Measurements from ENCODE around the gene KIF16B. TPM values are rescaled to one million over a fixed set of nuclear protein-coding genes. Genes with fewer than 3 reads are reported as not detected.

The KIF16B gene
- total RNA-seq, 1 experiment from 2014 or later, result 7.6 TPM

GRCh38 chr20:16263582-16263981 lies 309.7 kb downstream of the KIF16B start (continued):
- TF ChIP-seq E2F4 (CRISPR knock-in tag; IDR thresholded peaks at IDR 0.05; ENCODE audit: borderline replicate concordance, low read depth) (no peak), ZNF317 (CRISPR knock-in tag; IDR thresholded peaks at IDR 0.05; ENCODE audit: borderline replicate concordance, low read depth) (no peak)

DNA sequence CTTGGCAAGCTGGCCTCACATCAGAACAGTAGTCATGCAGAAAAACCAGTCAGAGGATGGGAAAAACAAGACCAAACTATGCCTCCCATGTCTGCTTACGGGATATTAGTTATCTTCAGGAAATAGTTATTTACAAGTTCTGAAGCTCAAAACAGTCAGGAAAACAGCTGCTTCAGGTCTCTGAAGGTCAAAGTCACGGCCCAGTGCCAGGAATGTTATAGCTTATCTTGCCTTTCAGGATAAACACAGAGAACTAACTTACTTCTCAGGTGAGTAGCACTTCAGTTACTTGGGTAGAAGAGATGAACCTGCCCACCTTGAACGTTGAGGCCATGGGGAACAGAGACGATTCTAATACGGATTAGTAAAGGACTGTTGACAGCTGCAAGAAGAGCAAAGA lies 310.7 kb downstream of the KIF16B start:
- H3K4me3 Mint-ChIP-seq, result no peak overlapping the region
- no peaks in the 10 kb centered on the region for H3K4me1 Mint-ChIP-seq
- peaks cover 23% of the 10 kb centered on the region for H3K9me3 Mint-ChIP-seq
- ATAC-seq, result no peak
- TF ChIP-seq, protein P1, sequence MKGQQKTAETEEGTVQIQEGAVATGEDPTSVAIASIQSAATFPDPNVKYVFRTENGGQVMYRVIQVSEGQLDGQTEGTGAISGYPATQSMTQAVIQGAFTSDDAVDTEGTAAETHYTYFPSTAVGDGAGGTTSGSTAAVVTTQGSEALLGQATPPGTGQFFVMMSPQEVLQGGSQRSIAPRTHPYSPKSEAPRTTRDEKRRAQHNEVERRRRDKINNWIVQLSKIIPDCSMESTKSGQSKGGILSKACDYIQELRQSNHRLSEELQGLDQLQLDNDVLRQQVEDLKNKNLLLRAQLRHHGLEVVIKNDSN (CRISPR knock-in tag; IDR thresholded peaks at IDR 0.05), result no peak
- TF ChIP-seq TEAD1 (CRISPR knock-in tag; IDR thresholded peaks at IDR 0.05) (no peak), ATF6 (CRISPR knock-in tag; IDR thresholded peaks at IDR 0.05) (no peak), SP1 (CRISPR knock-in tag; conservative IDR thresholded peaks at IDR 0.05) (no peak)
- TF ChIP-seq, protein P2, sequence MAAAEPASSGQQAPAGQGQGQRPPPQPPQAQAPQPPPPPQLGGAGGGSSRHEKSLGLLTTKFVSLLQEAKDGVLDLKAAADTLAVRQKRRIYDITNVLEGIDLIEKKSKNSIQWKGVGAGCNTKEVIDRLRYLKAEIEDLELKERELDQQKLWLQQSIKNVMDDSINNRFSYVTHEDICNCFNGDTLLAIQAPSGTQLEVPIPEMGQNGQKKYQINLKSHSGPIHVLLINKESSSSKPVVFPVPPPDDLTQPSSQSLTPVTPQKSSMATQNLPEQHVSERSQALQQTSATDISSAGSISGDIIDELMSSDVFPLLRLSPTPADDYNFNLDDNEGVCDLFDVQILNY (CRISPR knock-in tag; IDR thresholded peaks at IDR 0.05), result no peak
- POLR2A ChIA-PET, result no interaction called here
- peaks cover 3% of the 10 kb centered on the region for H3K27me3 Mint-ChIP-seq (ENCODE audit: low read depth)
- no peak for DNase-seq (ENCODE audit: low spot score)
- H3K36me3 Mint-ChIP-seq, result peaks cover 22% of the 10 kb centered on the region
- CTCF ChIA-PET, result no interaction called here
- no peak overlapping the region for H3K27ac Mint-ChIP-seq

- H3K4me1 Mint-ChIP-seq, result no peaks in the 10 kb centered on the region
- peaks cover 15% of the 10 kb centered on the region for H3K9me3 Mint-ChIP-seq
- no peak overlapping the region for H3K27ac Mint-ChIP-seq
- ATAC-seq (no peak), DNase-seq (ENCODE audit: low spot score) (no peak)
- H3K36me3 Mint-ChIP-seq, result peaks cover 14% of the 10 kb centered on the region
- ChIA-PET POLR2A (no interaction called here), CTCF (no interaction called here)
- H3K27me3 Mint-ChIP-seq (ENCODE audit: low read depth), result no peaks in the 10 kb centered on the region; the same call in none of the 2 replicates
- no peak overlapping the region for H3K4me3 Mint-ChIP-seq
- TF ChIP-seq, protein P3, sequence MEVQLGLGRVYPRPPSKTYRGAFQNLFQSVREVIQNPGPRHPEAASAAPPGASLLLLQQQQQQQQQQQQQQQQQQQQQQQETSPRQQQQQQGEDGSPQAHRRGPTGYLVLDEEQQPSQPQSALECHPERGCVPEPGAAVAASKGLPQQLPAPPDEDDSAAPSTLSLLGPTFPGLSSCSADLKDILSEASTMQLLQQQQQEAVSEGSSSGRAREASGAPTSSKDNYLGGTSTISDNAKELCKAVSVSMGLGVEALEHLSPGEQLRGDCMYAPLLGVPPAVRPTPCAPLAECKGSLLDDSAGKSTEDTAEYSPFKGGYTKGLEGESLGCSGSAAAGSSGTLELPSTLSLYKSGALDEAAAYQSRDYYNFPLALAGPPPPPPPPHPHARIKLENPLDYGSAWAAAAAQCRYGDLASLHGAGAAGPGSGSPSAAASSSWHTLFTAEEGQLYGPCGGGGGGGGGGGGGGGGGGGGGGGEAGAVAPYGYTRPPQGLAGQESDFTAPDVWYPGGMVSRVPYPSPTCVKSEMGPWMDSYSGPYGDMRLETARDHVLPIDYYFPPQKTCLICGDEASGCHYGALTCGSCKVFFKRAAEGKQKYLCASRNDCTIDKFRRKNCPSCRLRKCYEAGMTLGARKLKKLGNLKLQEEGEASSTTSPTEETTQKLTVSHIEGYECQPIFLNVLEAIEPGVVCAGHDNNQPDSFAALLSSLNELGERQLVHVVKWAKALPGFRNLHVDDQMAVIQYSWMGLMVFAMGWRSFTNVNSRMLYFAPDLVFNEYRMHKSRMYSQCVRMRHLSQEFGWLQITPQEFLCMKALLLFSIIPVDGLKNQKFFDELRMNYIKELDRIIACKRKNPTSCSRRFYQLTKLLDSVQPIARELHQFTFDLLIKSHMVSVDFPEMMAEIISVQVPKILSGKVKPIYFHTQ (CRISPR knock-in tag; IDR thresholded peaks at IDR 0.05), result no peak
- no peak for TF ChIP-seq ATF6 (CRISPR knock-in tag; IDR thresholded peaks at IDR 0.05)
- no peak for TF ChIP-seq ZBTB21 (CRISPR knock-in tag; IDR thresholded peaks at IDR 0.05; ENCODE audit: borderline replicate concordance)
- TF ChIP-seq, protein P4, sequence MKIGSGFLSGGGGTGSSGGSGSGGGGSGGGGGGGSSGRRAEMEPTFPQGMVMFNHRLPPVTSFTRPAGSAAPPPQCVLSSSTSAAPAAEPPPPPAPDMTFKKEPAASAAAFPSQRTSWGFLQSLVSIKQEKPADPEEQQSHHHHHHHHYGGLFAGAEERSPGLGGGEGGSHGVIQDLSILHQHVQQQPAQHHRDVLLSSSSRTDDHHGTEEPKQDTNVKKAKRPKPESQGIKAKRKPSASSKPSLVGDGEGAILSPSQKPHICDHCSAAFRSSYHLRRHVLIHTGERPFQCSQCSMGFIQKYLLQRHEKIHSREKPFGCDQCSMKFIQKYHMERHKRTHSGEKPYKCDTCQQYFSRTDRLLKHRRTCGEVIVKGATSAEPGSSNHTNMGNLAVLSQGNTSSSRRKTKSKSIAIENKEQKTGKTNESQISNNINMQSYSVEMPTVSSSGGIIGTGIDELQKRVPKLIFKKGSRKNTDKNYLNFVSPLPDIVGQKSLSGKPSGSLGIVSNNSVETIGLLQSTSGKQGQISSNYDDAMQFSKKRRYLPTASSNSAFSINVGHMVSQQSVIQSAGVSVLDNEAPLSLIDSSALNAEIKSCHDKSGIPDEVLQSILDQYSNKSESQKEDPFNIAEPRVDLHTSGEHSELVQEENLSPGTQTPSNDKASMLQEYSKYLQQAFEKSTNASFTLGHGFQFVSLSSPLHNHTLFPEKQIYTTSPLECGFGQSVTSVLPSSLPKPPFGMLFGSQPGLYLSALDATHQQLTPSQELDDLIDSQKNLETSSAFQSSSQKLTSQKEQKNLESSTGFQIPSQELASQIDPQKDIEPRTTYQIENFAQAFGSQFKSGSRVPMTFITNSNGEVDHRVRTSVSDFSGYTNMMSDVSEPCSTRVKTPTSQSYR (CRISPR knock-in tag; IDR thresholded peaks at IDR 0.05), result no peak
- no peak for TF ChIP-seq E2F1 (CRISPR knock-in tag; IDR thresholded peaks at IDR 0.05)
- TF ChIP-seq ZBTB43 (CRISPR knock-in tag; IDR thresholded peaks at IDR 0.05), result no peak
- no peak for TF ChIP-seq ESRRA (CRISPR knock-in tag; IDR thresholded peaks at IDR 0.05; ENCODE audit: borderline replicate concordance)
- TF ChIP-seq CREB1 (CRISPR knock-in tag; IDR thresholded peaks at IDR 0.05), result no peak
- TF ChIP-seq, protein P2 (CRISPR knock-in tag; IDR thresholded peaks at IDR 0.05), result no peak
- TF ChIP-seq ZNF121 (CRISPR knock-in tag; IDR thresholded peaks at IDR 0.05), result no peak
Observed at GRCh38 chr20:16261733-16262273, 311.4 kb downstream of the KIF16B start.

Data from WTC11 (cell line).